GM12801 (cell line): ENCODE measurements around the gene PTF1A.

Source experiments
- CTCF ChIP-seq: IDR thresholded peaks from one replicate; pipeline ENCODE4 v1.5.1; 2011; ENCODE audit warnings: control low read depth; ENCODE audit not compliant: insufficient read length; ENCODE audit errors: extremely low read depth

The PTF1A gene

GRCh38 chr10:23196915-23197314 is 4.8 kb downstream of the PTF1A start:
- TF ChIP-seq CTCF, result no peak

DNA sequence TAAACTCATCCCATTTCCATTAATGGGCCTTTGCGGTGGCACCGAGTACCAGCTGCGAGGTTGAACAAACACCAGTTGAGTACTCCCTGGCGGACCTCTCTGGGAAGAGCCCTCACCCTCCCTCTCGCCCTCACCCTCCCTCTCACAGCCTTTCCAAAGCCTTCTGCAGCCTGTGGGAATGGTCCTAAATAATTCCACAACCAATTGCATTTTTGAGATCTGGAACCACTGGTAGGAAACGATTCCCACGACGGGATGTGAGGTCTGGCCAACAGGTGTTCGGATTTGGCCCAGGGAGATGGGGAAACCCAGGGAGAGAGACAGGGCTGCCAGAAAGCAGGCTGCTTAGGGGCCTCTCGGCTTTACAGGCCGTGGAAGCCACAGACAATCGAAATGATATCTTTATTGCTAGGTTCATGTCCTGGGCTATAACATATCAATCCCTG is 5.3 kb downstream of the PTF1A start:
- no peak for TF ChIP-seq CTCF

DNA sequence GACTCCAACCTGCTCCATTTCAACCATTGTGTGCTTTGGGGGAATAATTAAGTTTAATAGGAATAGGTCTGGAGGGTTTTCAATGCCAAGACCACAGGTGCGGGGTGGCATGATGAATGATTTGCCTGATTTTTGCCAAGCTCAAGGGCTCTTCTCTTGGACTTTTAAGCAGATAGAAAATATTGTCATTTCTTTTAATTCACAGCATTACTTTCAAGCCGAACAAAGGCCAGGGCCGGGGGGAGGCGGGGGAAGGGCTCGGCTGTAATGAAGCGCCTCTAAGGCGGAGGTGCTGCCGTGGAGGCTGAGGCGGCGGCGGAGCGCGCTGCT is 6.5 kb downstream of the PTF1A start:
- TF ChIP-seq CTCF, result no peak

DNA sequence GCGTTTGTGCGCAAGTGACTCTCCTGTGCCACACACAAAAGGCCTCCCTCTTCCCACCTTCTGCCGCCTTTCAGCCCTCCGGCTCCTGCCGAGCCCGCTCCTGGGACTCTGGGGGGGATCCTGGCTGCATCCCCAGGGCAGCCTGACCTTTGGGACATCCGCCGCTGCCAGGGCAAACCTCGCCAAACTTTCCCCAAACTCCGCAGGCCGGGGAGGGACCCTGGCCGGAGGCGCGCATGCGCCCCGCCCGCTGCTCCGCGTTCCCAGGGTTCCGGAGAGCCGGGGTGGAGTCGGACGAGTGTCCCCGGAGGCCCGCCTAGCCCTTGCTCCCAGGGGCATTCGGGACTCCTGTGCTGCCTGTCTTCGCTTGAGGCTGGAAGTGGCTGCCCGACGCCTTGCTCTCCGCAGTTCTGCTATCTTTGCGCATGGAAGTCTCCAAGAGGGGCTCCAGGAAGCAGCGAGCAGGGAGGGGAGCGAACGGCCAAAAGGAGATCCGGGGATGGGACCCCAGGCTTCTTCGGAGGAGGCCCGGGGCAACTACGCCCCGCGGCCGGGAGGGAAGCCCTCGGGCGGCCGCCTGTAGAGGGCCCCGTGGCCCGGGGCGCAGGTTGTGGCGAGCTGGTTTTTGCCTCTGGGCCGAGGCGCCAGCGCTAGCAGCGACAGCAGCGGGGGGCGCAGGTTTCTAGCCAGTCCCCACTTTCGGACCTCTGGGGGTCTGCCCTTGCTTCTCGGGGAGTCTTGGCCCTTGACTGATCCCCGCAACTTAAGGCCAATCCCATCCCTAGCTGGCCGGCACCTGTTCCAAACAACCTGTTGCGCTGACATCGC is 7.0 kb downstream of the PTF1A start:
- no peak for TF ChIP-seq CTCF

DNA sequence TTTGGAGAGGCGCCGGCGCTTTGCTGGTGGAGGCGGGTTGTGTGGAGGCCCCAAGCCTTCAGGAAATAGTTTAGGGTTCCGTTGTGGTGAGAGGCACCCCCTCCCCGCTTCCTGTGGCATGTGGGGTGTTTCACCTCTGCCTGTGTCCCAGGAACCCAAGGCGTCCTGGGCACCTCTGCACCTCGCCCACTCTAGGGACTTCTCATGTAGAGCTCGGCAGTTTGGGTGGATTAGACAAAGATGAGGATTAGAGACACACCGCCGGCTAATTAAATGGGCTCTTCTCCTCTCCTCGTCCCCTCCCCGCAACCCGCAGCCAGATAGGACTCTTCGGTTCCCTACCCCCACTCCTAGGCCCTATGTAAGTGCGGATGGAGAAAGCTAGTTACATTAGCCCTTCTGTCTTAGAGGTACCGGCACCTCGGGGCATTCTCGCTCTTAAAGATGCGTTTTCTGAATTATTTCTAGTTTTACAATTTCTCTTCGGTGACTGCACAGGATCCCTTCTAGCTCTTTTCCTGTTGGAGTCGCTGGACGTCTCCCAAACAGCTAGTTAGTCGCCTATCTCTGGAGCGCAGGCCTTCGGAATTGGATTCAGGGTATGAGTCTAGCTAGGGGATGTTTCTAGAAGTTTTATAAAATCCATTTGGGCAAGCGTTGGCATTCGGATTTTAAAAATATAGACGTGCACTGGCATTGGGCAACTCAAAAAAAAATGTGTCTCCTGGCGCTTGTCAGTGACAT is 7.8 kb downstream of the PTF1A start:
- TF ChIP-seq CTCF, result no peak

- no peak for TF ChIP-seq CTCF
Measured at GRCh38 chr10:23200586-23200985, 8.5 kb downstream of the PTF1A start.

DNA sequence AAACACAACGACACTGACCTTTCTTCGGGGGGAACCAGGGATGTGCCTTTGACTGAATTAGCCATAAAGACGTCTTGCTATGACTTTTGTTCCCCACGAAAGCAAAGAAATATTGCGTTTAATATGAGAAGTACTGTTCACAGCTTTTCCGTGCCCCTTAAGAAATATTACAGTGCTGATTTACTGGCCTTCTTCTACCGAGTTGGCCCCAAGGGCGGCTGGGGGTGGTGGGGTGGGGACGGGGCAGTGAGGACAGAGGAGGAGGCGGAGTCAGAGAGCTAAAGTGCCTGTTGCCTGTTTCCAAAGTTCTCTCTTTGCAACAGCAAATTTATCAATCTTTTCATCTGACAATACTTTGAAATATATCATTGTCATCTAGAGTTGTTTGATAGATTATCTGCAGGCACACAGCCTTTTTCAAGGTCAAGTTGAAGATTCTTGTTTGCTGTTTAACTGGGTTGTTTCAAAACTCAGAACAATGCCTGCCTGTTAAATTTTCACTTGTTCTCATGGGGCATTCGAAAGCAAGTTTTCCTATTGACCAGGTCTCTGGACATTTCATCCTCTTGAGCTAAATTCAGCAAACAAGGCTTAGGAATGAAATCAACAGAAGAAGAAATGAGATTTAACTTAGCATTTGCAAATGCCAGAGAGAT is 9.0 kb downstream of the PTF1A start:
- TF ChIP-seq CTCF, result no peak
